Ectodermal cell (in vitro differentiated cells): ENCODE data around the gene ZRANB3.

Experiments
- H3K27ac ChIP-seq: 2 replicates; pipeline ENCODE4 v1.7.0; 2013; ENCODE audit warnings: mild to moderate bottlenecking, low read depth, low read length; ENCODE audit not compliant: insufficient read depth, poor library complexity, severe bottlenecking
- H3K27me3 ChIP-seq: 2 replicates; pipeline ENCODE4 v1.7.0; 2013; ENCODE audit warnings: mild to moderate bottlenecking, low read length; ENCODE audit not compliant: insufficient read depth, control insufficient read depth, poor library complexity, severe bottlenecking
- H3K36me3 ChIP-seq: one replicate; pipeline ENCODE4 v1.7.0; 2013; ENCODE audit warnings: low read length; ENCODE audit not compliant: control insufficient read depth, insufficient read depth
- H3K4me1 ChIP-seq: one replicate; pipeline ENCODE4 v1.7.0; 2013; ENCODE audit warnings: low read length; ENCODE audit not compliant: control insufficient read depth, insufficient read depth
- H3K4me3 ChIP-seq: 2 replicates; pipeline ENCODE4 v1.7.0; 2013; ENCODE audit warnings: low read depth, low read length, control low read depth; ENCODE audit not compliant: insufficient read depth
- H3K9me3 ChIP-seq: 2 replicates; pipeline ENCODE4 v1.7.0; 2013; ENCODE audit warnings: mild to moderate bottlenecking, low read length, moderate library complexity; ENCODE audit not compliant: control insufficient read depth
- WGBS, 2 experiments: methylation state at CpG; one replicate each; pipeline ENCODE4 v1.1.7; 2013; ENCODE audit warnings: missing lambda C conversion rate in 2 of 2; 5-methylcytosine and 5-hydroxymethylcytosine counted together

The ZRANB3 gene

DNA sequence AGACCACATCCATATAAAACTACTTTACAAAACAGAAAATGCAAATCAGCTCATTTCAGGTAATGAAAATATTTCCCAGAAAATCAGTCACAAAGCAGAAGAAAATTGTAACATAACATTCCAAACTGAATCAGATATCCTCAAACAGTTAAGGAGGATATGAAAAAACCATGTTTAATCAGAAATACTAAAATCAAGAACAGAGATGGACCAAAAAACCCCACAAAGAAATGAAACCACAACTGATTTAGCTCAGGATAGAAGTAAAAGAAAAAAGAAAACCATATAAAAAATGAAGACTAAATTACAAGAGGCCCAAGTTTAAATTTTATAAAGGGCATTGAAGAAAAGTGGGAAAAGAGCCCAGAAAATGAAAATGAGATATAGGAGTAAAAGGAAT, 376.1 kb downstream of the ZRANB3 start:
- H3K27ac ChIP-seq: no peak overlapping the region
- no peaks in the 10 kb centered on the region for H3K27me3 ChIP-seq
- peaks cover 22% of the 10 kb centered on the region for H3K36me3 ChIP-seq
- no peak overlapping the region for H3K4me3 ChIP-seq
- no peaks in the 10 kb centered on the region for H3K4me1 ChIP-seq
- no peaks in the 10 kb centered on the region for H3K9me3 ChIP-seq

DNA sequence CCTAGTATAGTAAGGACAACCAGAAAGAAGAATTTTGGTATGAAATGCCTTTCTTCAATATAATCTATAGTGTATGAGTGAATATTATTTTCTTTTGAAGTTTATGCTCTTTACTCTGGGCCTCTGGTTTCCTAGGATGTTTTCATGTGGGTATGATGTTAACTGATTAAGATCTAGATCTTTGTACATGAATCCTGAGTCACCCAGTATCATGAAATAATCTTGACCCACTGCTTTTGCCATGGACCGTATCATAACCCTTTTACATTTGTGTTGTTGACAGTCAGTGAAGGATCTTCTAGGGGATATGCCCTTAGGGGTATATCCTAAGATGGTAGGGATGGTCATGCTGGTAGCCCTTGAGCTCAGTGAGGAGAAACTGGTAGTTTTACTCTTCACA, 378.7 kb downstream of the ZRANB3 start:
- peaks cover 19% of the 10 kb centered on the region for H3K36me3 ChIP-seq
- no peaks in the 10 kb centered on the region for H3K27me3 ChIP-seq
- H3K9me3 ChIP-seq: no peaks in the 10 kb centered on the region
- H3K27ac ChIP-seq: no peak overlapping the region
- no peaks in the 10 kb centered on the region for H3K4me1 ChIP-seq
- H3K4me3 ChIP-seq: no peak overlapping the region
- 88 to 100% methylated on average over 1 of the region's 1 CpG for WGBS, 2 experiments

DNA sequence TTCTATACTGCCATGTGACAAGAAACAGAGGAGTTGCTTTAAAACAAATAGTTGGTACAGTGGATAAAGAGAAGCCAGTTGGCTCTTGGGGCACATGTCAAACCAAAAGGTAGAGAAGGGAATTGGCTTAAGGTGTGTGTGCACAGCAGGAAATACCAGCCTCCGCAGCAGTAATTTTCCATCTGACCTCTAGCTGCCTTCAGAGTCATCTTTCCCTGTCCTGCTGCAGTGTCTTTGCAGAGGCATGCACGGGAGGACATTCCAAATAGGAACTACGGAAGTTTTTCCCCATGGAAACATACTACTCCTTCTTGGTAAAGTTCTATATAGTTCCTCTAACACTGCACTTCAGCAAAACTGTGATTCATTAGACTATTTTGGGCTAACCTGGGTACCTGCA, 379.4 kb downstream of the ZRANB3 start:
- Histone ChIP-seq H3K27ac (no peak overlapping the region), H3K4me1 (no peaks in the 10 kb centered on the region), H3K4me3 (no peak overlapping the region), H3K27me3 (no peaks in the 10 kb centered on the region), H3K9me3 (no peaks in the 10 kb centered on the region), H3K36me3 (peaks cover 19% of the 10 kb centered on the region)
- 94% methylated on average over 3 of the region's 3 CpGs for WGBS, 2 experiments

DNA sequence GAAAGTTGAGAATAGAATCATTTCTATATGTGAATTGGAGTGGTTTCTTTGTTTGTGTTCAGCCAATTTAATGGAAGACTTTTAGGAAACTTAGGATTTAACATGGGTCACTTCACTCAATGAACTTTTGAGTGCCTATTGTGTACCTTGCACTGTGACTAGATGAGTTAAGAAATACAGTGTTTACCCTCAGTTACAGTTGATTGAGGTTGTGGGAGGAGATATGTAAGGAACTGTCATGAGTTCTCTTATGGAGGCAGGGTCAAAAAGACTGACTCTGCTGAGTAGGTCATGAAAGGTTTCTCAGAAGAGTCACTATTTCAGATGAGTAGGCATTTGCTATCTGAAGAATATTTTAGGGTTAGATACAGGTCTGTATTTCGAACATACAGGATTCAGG, 380.3 kb downstream of the ZRANB3 start:
- Histone ChIP-seq H3K36me3 (peaks cover 19% of the 10 kb centered on the region), H3K4me1 (no peaks in the 10 kb centered on the region), H3K9me3 (no peaks in the 10 kb centered on the region), H3K27ac (no peak overlapping the region), H3K27me3 (no peaks in the 10 kb centered on the region), H3K4me3 (no peak overlapping the region)
- WGBS, 2 experiments: 90 to 92% methylated on average over 1 of the region's 1 CpG

DNA sequence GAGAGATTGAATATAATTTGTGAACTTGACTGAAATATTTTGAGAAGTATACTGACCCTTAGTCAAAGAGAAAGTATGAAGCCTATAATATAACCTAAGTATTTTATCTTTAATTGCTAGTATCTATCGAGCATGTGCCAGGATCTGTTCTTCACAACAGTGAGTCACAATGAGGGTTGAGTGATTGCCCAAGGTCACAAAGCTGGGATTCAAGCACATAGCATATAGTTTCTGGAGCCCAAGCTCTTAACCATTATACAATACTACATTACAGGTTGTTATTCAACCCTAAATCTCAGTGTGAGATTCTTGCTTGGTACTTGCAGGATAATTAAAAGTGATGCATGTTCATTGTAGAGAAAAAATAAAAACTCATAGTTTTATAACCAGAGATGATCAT, 381.8 kb downstream of the ZRANB3 start:
- Histone ChIP-seq H3K4me1 (no peaks in the 10 kb centered on the region), H3K36me3 (peaks cover 19% of the 10 kb centered on the region), H3K9me3 (no peaks in the 10 kb centered on the region), H3K4me3 (no peak overlapping the region), H3K27ac (no peak overlapping the region), H3K27me3 (no peaks in the 10 kb centered on the region)
- 89 to 100% methylated on average over 1 of the region's 1 CpG for WGBS, 2 experiments

DNA sequence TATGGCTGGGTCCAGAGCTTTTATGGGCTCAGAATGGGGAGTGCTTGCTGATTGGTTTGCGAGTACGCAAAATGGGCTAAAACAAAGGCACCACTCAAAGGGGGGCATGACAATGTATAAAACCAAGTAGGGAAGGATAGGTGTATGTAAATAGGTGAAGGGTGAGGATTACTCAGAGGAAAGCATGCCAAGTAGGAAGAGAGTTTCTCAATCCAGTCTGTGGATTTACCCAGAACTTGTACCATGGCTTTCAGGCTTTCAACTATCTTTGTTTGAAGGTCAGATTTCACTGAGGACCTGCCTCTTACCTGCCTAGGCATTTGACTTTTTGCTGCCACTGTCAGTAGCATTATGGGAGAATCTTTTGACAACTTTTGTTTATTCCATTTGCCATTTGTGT, 386.7 kb downstream of the ZRANB3 start:
- Histone ChIP-seq H3K4me3 (no peak overlapping the region), H3K27me3 (no peaks in the 10 kb centered on the region), H3K36me3 (peaks cover 9% of the 10 kb centered on the region), H3K27ac (no peak overlapping the region), H3K4me1 (no peaks in the 10 kb centered on the region), H3K9me3 (no peaks in the 10 kb centered on the region)
- WGBS, 2 experiments: 93 to 98% methylated on average over 2 of the region's 2 CpGs

DNA sequence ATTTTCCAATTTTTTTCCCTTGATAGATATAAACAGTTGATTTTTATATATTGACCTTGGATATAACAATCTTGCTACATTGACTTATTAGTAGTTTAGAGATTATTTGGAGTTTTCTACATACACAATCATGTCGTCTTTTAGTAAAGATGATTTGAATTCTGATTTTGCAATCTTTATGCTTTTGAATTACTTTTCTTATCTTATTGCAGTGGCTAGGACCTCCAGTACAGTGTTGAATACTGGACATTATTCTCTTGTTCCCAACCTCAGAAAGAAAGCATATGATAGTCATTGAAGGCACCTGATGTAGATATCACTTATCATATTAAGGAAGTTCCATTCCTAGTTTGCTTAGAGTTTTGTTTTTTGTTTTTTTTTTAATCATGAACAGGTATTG, 388.7 kb downstream of the ZRANB3 start:
- WGBS, 2 experiments: 100% methylated on average over 1 of the region's 1 CpG; no CpG with 5 or more reads in 1 of the 2 experiments

DNA sequence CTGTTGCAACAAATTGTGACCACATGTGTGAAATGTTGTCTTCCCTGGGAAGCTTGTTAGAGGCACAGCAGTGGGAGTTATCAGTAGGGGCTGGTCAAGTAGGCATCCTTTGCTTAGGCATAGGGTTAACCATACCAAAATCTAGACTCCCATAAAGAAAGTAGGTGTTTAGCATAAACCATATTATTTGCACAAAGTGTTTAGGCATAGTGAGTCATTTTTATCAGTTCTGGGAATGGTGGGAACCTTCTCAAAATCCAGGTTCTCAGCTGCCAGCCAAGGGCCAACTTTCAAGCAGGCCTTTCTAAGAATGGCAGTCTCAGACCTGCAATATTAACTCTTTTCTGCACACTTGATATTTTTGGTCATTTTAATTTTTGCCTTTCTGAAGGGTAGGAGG, 390.4 kb downstream of the ZRANB3 start:
- no peaks in the 10 kb centered on the region for H3K4me1 ChIP-seq
- no peak overlapping the region for H3K4me3 ChIP-seq
- no peaks in the 10 kb centered on the region for H3K27me3 ChIP-seq
- H3K36me3 ChIP-seq: peaks cover 25% of the 10 kb centered on the region
- H3K27ac ChIP-seq: no peak overlapping the region
- no peaks in the 10 kb centered on the region for H3K9me3 ChIP-seq

More for the DNA sequence above, 388.7 kb downstream of the ZRANB3 start:
- Histone ChIP-seq H3K4me1 (no peaks in the 10 kb centered on the region), H3K9me3 (no peaks in the 10 kb centered on the region), H3K27me3 (no peaks in the 10 kb centered on the region), H3K27ac (no peak overlapping the region), H3K36me3 (peaks cover 20% of the 10 kb centered on the region), H3K4me3 (no peak overlapping the region)

DNA sequence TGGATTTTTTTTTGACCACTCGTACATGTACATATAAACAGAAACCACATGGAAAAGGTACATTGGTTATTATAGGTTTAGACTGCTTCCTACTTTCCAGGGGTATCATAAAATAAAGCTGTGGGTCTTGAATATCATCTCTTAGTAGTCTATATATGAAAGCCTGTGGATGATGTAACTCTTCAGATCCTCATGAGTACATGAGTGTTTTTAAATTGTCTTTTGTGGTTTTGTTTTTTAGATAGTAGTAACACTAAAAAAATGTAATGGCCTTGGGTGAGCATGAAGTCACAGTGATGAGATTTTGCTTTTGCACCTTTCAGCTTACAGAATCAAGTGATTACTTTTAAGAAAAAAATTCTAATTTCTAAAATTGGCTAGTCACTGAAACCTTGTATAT, 398.7 kb downstream of the ZRANB3 start:
- peaks cover 9% of the 10 kb centered on the region for H3K36me3 ChIP-seq
- no peak overlapping the region for H3K27ac ChIP-seq
- no peaks in the 10 kb centered on the region for H3K27me3 ChIP-seq
- no peaks in the 10 kb centered on the region for H3K9me3 ChIP-seq
- H3K4me1 ChIP-seq: no peaks in the 10 kb centered on the region
- 83% methylated on average over 1 of the region's 1 CpG; no CpG with 5 or more reads in 1 of the 2 experiments for WGBS, 2 experiments
- no peak overlapping the region for H3K4me3 ChIP-seq

DNA sequence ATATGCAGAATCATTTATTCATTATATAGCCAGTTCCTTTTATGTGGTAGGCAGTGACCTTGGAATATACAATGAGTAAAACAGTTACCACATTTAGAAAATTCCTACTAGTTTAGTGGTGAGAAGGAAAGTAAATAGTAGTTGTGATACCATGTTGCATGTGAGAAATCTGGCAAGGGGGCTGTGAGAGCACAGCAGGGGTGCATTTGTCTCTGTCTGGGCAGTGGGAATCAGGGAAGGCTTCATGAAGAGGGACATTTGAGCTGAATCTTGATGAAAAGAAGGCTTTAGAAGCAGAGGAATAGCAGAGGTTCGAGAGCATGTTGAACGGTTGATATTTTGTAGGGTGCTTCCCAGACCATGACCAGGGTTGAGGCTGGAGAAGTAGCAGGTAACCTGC, 400.3 kb downstream of the ZRANB3 start:
- Histone ChIP-seq H3K27ac (no peak overlapping the region), H3K4me3 (no peak overlapping the region), H3K4me1 (no peaks in the 10 kb centered on the region), H3K27me3 (no peaks in the 10 kb centered on the region), H3K36me3 (peaks cover 4% of the 10 kb centered on the region), H3K9me3 (no peaks in the 10 kb centered on the region)
- WGBS, 2 experiments: 83 to 84% methylated on average over 2 of the region's 2 CpGs

DNA sequence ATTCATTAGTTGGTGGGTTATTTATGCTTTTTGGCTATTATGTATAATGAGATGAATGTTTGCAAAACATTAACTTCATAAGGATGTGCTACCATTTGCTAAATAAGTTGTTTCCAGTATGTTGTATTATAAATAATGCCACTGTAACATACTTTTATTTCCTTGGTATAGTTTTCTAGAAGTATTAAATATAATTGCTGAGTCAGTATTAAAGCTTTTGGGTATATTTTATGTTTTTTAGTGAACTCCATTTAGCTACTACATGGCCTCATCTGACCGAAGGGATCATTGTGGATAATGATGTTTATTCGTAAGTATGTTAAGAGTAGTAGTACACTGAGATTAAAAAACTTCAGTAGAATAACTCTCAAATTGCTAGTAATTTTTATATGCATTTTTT, 405.1 kb downstream of the ZRANB3 start:
- Histone ChIP-seq H3K27ac (no peak overlapping the region), H3K36me3 (no peaks in the 10 kb centered on the region), H3K4me1 (no peaks in the 10 kb centered on the region), H3K4me3 (no peak overlapping the region), H3K9me3 (no peaks in the 10 kb centered on the region), H3K27me3 (no peaks in the 10 kb centered on the region)
- 100% methylated on average over 1 of the region's 2 CpGs for WGBS, 2 experiments
